Endometrial microvascular endothelial cells (primary cell): ENCODE measurements around the gene SLC24A3. TPM values are rescaled to one million over a fixed set of nuclear protein-coding genes. Genes with fewer than 3 reads are reported as not detected.

Experiments
- in situ Hi-C: cut with HindIII; loops from 2 replicates; pipeline ENCODE4 v1.10.0; 2017; ENCODE audit warnings: low sequenced_read_pairs, low pct_unique_long_range_greater_than_20kb; ENCODE audit errors: inconsistent ontology term
- total RNA-seq: library from RNA; depleted of rRNA; stranded (reverse); fragments of >200 nt; gene quantifications from one replicate; pipeline ENCODE4 v1.2.3, GENCODE V29; 2015; ENCODE audit errors: inconsistent ontology term

The SLC24A3 gene
- total RNA-seq, 1 donor from 2014 or later, result not detected

DNA sequence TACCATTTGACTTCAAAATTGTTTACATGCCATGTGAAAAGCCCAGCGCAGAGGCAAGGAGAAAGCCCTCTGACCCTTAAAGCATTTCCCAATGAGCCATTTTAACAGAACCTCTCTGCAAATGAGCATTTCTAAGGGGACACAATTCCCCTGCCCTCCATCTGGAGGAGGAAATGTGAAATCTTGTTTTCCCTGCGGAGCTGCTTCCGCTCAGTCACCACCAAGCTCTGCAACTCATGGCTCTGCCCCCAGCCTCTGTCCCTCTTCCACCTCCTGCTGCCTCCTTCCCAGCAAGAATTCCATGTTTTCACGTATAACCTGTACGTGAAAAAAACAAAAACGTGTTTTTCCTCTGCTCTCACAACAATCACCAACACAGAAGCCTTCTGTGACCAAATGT lies 557.9 kb downstream of the SLC24A3 start:
- in situ Hi-C loops, result no loop called here

DNA sequence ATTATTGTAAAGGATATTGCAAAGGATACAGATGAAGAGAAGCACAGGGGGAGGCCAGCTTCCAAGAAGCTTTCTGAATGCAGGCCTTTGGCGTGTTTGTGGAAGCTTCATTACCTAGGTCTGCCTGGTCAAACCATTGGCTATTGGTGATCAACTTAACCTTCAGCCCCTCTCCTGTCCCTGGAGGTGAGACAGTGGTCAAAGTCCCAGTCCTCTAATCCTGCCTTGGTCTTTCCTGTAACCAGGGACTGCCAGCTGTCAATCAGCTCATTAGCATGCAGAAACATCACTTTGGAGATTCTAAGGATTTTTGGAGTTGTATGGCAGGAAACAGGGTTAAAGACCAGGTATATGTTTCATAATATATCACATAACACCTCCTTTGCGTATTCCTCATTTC lies 558.6 kb downstream of the SLC24A3 start:
- in situ Hi-C loops, result no loop called here
